Measurements from ENCODE around the gene HSPD1.

DNA sequence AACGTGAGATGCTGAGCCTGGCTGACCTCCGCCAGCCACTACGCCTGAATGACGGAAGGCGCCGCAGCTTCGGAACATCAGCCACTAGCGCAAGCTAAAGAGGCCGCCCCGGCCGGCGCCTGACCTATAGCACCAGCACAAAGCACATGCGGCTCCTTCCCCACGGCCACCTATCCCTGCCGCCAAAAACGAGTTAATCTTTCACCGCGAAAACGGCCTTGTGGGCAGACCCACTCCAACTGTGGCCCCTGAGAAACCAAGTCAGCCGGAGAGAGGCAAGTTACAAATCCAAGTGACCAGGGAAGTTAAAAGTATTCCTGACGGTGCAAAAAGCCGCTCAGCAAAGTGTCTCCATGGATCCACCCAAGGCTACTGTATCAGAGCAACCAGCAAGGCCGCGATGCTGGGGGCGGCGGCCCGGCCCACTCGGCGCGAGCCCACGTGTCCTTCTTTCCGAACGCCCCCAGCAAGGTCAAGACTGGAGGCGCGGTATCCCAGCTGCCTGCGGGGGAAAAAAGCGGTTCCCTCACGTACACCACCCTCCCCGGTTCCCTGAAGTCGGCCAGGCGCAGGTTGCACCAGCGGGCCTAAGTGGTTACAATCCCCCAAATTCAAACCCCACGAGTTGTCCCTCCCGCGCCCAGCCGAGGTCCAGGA is 575 bp downstream of the HSPD1 start:
- TF ChIP-seq, protein P1, sequence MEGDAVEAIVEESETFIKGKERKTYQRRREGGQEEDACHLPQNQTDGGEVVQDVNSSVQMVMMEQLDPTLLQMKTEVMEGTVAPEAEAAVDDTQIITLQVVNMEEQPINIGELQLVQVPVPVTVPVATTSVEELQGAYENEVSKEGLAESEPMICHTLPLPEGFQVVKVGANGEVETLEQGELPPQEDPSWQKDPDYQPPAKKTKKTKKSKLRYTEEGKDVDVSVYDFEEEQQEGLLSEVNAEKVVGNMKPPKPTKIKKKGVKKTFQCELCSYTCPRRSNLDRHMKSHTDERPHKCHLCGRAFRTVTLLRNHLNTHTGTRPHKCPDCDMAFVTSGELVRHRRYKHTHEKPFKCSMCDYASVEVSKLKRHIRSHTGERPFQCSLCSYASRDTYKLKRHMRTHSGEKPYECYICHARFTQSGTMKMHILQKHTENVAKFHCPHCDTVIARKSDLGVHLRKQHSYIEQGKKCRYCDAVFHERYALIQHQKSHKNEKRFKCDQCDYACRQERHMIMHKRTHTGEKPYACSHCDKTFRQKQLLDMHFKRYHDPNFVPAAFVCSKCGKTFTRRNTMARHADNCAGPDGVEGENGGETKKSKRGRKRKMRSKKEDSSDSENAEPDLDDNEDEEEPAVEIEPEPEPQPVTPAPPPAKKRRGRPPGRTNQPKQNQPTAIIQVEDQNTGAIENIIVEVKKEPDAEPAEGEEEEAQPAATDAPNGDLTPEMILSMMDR (IDR thresholded peaks at IDR 0.05), result no peak
- peak; percentile 56 to 75 for TF ChIP-seq POLR2A (IDR thresholded peaks at IDR 0.05)
